Lower leg skin (tissue), 3 donors: ENCODE data around the gene KRTAP10-11.
"Not testable (repeated sequence)": the region's sequence is repeated elsewhere in the genome, so short reads cannot be mapped to it uniquely, and the experiment has no call there.

ENCODE experiments used
- CTCF ChIP-seq, 3 donors: fragments of 450-650 bp; IDR thresholded peaks; one replicate each; pipeline ENCODE4 v1.5.1; 2016; ENCODE audit warnings: antibody characterized with exemption in 3 of 3, mild to moderate bottlenecking in 3 of 3, moderate library complexity in 2 of 3
- POLR2A ChIP-seq, 2 donors: fragments of 450-650 bp; IDR thresholded peaks; one replicate each; pipeline ENCODE4 v1.6.1; 2016 to 2017; ENCODE audit warnings: antibody characterized with exemption in 2 of 2, mild to moderate bottlenecking in 1 of 2, moderate library complexity in 1 of 2

- not testable (repeated sequence) for TF ChIP-seq CTCF, POLR2A (IDR thresholded peaks at IDR 0.05)
Measured at GRCh38 chr21:44627831-44628233, 18.4 kb upstream of the KRTAP10-11 start.
